Rectal smooth muscle tissue (tissue), 1 donor: ENCODE results near the gene TGIF1.

Experiments
- H3K27ac ChIP-seq: one replicate; pipeline ENCODE4 v1.7.0; 2013; ENCODE audit warnings: low read depth, low read length, inconsistent platforms
- H3K27me3 ChIP-seq: one replicate; pipeline ENCODE4 v1.7.0; 2013; ENCODE audit warnings: low read length; ENCODE audit not compliant: control insufficient read depth, insufficient read depth
- H3K36me3 ChIP-seq: one replicate; pipeline ENCODE4 v1.7.0; 2013; ENCODE audit warnings: low read length; ENCODE audit not compliant: control insufficient read depth, insufficient read depth
- H3K4me1 ChIP-seq: one replicate; pipeline ENCODE4 v1.7.0; 2013; ENCODE audit warnings: low read length; ENCODE audit not compliant: control insufficient read depth, insufficient read depth
- H3K4me3 ChIP-seq: one replicate; pipeline ENCODE4 v1.7.0; 2013; ENCODE audit warnings: low read length
- H3K9ac ChIP-seq: one replicate; pipeline ENCODE4 v1.7.0; 2013; ENCODE audit warnings: low read length

Gene TGIF1

GRCh38 chr18:3481696-3482210 lies 31.8 kb downstream of the TGIF1 start:
- H3K27me3 ChIP-seq, result no peaks in the 10 kb centered on the region
- no peaks in the 10 kb centered on the region for H3K4me1 ChIP-seq
- H3K4me3 ChIP-seq, result no peak overlapping the region
- H3K27ac ChIP-seq, result no peak overlapping the region
- H3K36me3 ChIP-seq, result no peaks in the 10 kb centered on the region
- no peak overlapping the region for H3K9ac ChIP-seq

GRCh38 chr18:3482258-3482657 lies 32.3 kb downstream of the TGIF1 start:
- Histone ChIP-seq H3K27ac (no peak overlapping the region), H3K4me3 (no peak overlapping the region), H3K9ac (no peak overlapping the region), H3K27me3 (no peaks in the 10 kb centered on the region), H3K4me1 (no peaks in the 10 kb centered on the region), H3K36me3 (no peaks in the 10 kb centered on the region)

- Histone ChIP-seq H3K27ac (no peak overlapping the region), H3K36me3 (no peaks in the 10 kb centered on the region), H3K4me3 (no peak overlapping the region)
Measured at GRCh38 chr18:3485153-3486149, 35.5 kb downstream of the TGIF1 start.

GRCh38 chr18:3486512-3486911 lies 36.5 kb downstream of the TGIF1 start:
- H3K4me3 ChIP-seq, result no peak overlapping the region

More at GRCh38 chr18:3485153-3486149, 35.5 kb downstream of the TGIF1 start:
- Histone ChIP-seq H3K4me1 (no peaks in the 10 kb centered on the region), H3K9ac (no peak overlapping the region), H3K27me3 (no peaks in the 10 kb centered on the region)

GRCh38 chr18:3489462-3489861 lies 39.5 kb downstream of the TGIF1 start:
- no peaks in the 10 kb centered on the region for H3K36me3 ChIP-seq
- H3K27me3 ChIP-seq, result no peaks in the 10 kb centered on the region
- H3K4me3 ChIP-seq, result no peak overlapping the region
- H3K9ac ChIP-seq, result no peak overlapping the region
- H3K4me1 ChIP-seq, result no peaks in the 10 kb centered on the region
- H3K27ac ChIP-seq, result no peak overlapping the region

More at GRCh38 chr18:3486512-3486911, 36.5 kb downstream of the TGIF1 start:
- no peaks in the 10 kb centered on the region for H3K36me3 ChIP-seq
- H3K9ac ChIP-seq, result no peak overlapping the region
- H3K27ac ChIP-seq, result no peak overlapping the region
- H3K27me3 ChIP-seq, result no peaks in the 10 kb centered on the region
- H3K4me1 ChIP-seq, result no peaks in the 10 kb centered on the region

- Histone ChIP-seq H3K27me3 (no peaks in the 10 kb centered on the region), H3K4me1 (no peaks in the 10 kb centered on the region), H3K27ac (no peak overlapping the region), H3K4me3 (no peak overlapping the region), H3K36me3 (no peaks in the 10 kb centered on the region), H3K9ac (no peak overlapping the region)
Measured at GRCh38 chr18:3491981-3492555, 42.1 kb downstream of the TGIF1 start.

GRCh38 chr18:3492721-3493120 lies 42.7 kb downstream of the TGIF1 start:
- H3K4me3 ChIP-seq, result no peak overlapping the region
- H3K9ac ChIP-seq, result no peak overlapping the region

GRCh38 chr18:3493501-3494244 lies 43.7 kb downstream of the TGIF1 start:
- H3K27ac ChIP-seq, result no peak overlapping the region
- H3K4me1 ChIP-seq, result no peaks in the 10 kb centered on the region
- H3K4me3 ChIP-seq, result no peak overlapping the region
- no peaks in the 10 kb centered on the region for H3K27me3 ChIP-seq
- no peaks in the 10 kb centered on the region for H3K36me3 ChIP-seq
- no peak overlapping the region for H3K9ac ChIP-seq

More at GRCh38 chr18:3492721-3493120, 42.7 kb downstream of the TGIF1 start:
- no peaks in the 10 kb centered on the region for H3K4me1 ChIP-seq
- no peaks in the 10 kb centered on the region for H3K27me3 ChIP-seq
- no peaks in the 10 kb centered on the region for H3K36me3 ChIP-seq
- H3K27ac ChIP-seq, result no peak overlapping the region

- Histone ChIP-seq H3K36me3 (no peaks in the 10 kb centered on the region), H3K4me3 (no peak overlapping the region), H3K27ac (no peak overlapping the region), H3K27me3 (no peaks in the 10 kb centered on the region), H3K4me1 (no peaks in the 10 kb centered on the region), H3K9ac (no peak overlapping the region)
Measured at GRCh38 chr18:3494245-3494526, 44.2 kb downstream of the TGIF1 start.

GRCh38 chr18:3494569-3494968 lies 44.6 kb downstream of the TGIF1 start:
- no peaks in the 10 kb centered on the region for H3K27me3 ChIP-seq
- no peak overlapping the region for H3K4me3 ChIP-seq
- no peak overlapping the region for H3K27ac ChIP-seq
- H3K4me1 ChIP-seq, result no peaks in the 10 kb centered on the region
- H3K9ac ChIP-seq, result no peak overlapping the region
- H3K36me3 ChIP-seq, result no peaks in the 10 kb centered on the region

GRCh38 chr18:3495691-3496430 lies 45.9 kb downstream of the TGIF1 start:
- Histone ChIP-seq H3K4me1 (no peaks in the 10 kb centered on the region), H3K9ac (no peak overlapping the region), H3K27ac (no peak overlapping the region), H3K36me3 (no peaks in the 10 kb centered on the region), H3K4me3 (no peak overlapping the region), H3K27me3 (no peaks in the 10 kb centered on the region)
